Posterior cingulate gyrus (tissue), 11 donors: Measurements from ENCODE around the gene DDX10.
"Not testable (repeated sequence)": the region's sequence is repeated elsewhere in the genome, so short reads cannot be mapped to it uniquely, and the experiment has no call there.

Experiments
- DNase-seq, 10 donors: peaks; one replicate each; pipeline versions ENCODE4 v3.0.0 to v3.0.0-alpha.2; 2020 to 2021; ENCODE audit warnings: mixed read lengths in 3 of 10
- intact Hi-C: fragments of 100-400 bp; cut with DNase I; formaldehyde crosslinking; loops from one replicate; pipeline ENCODE4 v1.15.1; 2023

DDX10 gene

DNA sequence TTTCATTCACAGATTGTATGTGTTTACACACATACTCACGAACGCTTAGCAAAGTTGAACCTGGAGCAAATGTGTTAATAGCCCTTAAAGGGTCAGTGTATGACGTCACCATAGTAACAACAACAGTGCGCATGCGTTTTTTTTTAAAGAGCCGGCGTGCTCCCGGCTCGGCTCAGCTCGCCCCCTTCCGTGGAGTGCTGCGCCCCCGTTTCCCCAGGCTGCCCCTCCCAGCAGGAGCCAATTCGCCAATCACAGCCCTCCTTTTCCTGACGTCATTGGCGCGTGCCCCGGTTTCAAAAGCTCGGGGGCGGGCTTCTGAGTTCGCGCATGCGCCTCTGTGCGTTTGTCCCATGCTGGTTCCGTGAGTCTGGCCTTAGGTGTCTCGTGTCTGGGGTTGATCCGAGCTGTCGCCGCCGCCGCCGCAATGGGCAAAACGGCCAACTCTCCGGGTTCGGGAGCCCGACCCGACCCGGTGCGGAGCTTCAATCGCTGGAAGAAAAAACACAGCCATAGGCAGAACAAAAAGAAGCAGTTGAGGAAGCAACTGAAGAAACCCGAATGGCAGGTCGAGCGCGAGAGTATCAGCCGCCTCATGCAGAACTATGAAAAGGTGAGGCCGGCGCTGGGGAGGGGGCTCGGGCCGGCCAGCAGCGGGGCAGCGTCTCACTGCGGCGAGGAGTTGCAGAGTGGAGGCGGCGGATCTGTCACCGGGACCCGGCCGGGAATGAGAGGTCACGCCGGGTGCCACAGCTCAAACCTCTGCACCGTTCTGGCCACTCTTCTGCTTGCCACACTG is at the start of gene DDX10:
DDX10 (plus strand) TSS at position 340 of the 796 bp plus-strand sequence; CDS start at position 425, 85 bp downstream.
- peak; percentile 95 to 100 (median 98) for DNase-seq
- intact Hi-C loops: loop anchor here (5.0 kb wide), 1 partner anchor 443 kb away; the partner anchor contains the start of genes ATM and NPAT

DNA sequence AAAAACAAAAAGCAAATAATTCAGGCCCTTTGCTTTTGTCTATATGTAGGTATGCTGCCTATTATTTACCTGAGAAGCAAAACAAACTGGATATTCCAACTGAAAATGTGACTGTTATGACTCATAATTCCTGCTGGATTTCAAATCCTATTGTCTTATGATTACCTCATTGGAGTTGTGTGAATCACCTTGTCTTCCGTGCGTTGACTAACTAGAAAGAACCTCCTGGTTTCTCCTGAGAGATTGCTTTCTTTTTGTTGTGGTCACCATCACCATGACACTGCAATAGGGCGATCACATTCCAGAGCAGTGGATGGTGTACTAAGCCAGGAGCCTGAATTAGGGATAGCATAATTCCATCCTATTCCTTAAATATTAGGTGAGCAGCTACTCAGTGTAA is 48.3 kb upstream of the DDX10 start:
- intact Hi-C loops: no loop called here
- DNase-seq: no peak

DNA sequence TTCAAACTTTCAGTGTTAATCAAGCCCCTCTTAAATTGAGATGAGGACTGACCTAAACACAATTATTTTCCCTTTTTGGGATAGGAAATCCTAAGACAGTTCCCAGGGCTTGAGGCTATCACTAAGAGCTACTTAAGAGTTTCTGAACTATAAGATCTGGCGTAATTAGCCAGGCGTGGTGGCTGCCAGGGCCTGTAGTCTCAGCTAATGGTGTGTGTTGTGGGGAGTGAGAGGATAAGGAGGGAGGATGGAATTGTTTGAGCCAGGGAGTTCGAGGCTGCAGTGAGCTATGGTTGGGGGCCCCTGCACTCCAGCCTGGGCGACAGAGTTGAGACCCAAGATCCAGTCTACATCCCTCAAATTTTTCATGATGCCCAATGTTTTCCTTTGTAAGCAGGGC is 47.8 kb upstream of the DDX10 start:
- DNase-seq: no peak
- intact Hi-C loops: no loop called here

DNA sequence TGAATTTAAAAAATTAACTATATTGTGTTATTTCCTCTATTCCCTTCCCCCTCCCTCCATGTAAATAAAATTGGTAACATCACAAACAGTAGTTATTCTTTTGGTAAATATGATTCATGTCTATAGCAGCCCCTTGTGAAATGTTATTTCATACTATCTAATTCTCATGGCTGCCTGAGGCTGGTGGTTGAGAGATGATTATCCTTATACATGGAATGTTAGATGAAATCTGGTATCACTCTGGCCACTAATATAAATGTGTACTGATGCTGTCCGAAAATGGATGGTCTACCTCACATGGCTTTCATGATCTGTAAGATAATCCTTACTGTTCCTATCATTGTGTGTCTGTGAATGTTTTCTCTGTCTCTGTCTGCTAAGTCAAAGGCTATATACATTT is 46.3 kb upstream of the DDX10 start:
- no peak for DNase-seq
- intact Hi-C loops: no loop called here

DNA sequence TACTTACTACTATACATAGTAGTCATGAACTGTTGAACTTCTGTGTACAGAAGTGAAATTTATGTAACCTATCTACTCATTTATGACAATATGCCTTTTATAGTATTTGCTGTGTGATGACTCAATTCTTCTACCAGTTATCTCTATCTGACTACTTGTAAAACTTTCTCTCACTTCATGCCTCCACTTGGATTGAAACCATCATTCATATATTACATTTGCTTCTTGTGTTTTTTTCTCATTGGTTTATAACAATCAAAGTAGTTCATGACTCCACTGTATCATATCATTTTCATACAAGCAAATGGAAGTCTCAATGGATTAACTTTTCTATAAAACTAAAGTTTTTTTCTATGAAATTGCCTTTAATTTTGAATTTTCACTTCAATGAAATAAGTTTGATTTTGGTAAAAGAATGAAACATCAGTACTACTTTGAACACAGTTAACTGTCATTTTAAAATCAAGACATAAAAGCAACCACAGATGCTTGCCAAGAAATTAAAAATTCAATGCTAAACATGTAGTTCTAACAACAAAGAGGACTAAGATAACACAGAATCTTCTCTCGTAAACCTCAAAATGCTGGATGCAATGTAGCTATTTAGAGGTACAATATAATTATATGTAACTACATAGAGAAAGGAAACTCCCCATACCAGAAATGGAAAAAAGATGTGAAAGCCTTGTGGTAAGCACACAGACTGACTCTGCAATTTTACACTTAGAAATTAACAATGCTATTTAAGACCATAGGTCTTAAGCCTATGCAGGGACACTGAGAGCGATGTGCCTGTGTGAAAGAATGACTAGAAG is 43.7 kb upstream of the DDX10 start:
- DNase-seq: no peak
- intact Hi-C loops: no loop called here

DNA sequence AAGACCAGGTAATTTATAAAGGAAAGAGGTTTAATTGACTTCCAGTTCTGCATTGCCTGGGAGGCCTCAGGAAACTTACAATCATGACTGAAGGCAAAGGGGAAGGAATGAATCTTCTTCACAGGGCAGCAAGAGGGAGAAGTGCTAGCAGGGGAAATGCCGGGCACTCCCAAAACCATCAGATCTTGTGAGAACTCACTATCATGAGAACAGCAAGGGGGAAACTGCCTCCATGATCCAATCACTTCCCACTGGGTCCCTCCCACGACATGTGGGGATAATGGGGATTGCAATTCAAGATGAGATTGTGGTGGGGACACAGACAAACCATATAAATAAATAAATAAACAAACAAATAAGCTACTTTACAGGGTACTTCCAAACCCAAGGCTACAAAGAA is 42.5 kb upstream of the DDX10 start:
- DNase-seq: no peak
- intact Hi-C loops: no loop called here

DNA sequence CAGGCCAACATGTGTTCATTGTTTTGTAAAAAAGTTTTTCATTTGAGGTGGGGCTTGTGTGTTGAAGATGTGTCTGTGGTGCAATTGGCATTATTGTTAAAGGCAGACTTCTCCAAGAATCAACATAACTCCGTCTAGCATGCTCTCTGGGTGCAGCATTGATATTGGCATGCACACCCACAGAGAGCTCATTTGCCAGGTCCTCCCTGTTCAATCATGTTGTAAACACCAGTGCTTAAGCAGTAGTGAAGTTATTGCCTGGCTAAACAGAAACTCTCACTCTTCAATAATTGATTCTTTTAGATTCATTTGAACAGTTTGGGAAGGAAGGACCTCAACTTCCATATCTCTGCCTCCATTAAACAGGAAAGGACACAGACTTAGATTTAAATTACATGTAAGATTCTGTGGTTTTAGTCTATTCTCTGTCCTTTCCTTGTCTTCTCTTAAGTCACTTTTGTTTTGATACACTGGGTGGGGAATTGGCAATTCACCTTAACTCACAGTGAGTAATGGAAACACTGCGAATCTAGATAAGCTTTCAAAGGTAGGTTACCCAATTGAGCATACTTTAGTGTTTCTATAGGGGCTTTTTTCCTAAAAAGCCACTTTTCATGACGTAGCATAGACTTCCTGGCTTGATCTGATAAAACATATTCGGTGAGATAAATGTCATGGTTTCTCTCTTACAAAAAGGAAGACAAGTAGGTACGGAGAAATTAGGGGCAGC is 40.5 kb upstream of the DDX10 start:
- no peak for DNase-seq
- intact Hi-C loops: no loop called here

DNA sequence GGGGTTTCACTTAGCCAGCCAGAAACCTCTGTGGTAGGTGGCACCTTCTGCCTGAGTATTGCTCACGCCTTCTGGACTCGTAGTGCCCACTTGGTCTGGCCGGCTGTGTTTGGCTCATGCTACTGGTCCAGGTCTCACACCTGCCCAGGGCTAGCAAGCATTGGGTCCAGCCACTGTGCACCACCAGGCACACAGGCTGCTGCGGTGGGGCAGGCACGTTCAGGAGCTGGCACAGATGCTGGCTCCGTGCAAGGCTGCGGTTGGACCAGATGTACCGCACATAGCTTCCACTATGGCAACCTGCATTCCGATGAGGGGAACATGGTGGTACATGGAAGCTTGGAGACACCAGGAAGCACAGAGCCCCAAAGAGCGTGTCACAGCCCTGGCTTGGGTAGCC is 36.5 kb upstream of the DDX10 start:
- intact Hi-C loops: no loop called here
- DNase-seq: no peak

DNA sequence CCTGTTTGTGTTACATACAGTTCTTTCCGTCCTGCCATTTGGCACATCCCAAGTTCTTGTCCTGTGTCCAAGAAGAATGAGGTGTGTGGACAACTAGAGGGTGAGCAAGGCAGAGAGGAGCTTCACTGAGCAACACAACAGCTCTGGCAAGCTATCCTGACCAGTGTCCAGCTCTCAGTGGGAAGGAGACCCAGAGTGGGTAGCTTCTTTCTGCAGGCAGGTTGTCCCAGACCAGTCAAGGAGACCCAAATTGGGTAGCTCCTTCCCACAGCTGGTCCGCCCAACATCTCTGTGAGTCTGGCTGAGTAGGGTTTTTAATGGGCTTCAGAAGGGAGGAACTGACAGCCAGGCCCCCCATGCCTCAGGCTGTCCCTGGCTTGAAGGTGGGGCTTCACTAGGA is 36.1 kb upstream of the DDX10 start:
- intact Hi-C loops: no loop called here
- DNase-seq: no peak

DNA sequence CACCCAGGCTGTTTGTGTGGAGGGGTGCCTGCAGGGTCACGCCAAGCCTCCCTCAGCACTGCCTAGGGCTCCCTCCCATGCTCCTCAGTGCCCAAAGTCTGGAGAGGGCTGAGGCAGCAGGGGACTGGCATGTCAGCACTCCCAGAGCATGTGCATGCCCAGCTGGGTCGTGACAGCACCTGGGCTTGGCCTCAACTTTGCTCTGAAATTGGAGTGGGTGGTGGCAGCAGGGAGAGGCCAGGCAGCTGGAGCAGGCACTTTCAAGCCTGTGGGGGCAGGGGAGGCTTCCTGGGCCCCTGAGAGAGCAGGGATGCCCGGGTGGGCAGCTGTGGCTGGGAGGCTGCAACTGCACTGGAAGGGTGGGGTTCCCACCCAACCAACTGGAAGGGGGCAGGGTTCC is 35.6 kb upstream of the DDX10 start:
- intact Hi-C loops: no loop called here
- DNase-seq: no peak

DNA sequence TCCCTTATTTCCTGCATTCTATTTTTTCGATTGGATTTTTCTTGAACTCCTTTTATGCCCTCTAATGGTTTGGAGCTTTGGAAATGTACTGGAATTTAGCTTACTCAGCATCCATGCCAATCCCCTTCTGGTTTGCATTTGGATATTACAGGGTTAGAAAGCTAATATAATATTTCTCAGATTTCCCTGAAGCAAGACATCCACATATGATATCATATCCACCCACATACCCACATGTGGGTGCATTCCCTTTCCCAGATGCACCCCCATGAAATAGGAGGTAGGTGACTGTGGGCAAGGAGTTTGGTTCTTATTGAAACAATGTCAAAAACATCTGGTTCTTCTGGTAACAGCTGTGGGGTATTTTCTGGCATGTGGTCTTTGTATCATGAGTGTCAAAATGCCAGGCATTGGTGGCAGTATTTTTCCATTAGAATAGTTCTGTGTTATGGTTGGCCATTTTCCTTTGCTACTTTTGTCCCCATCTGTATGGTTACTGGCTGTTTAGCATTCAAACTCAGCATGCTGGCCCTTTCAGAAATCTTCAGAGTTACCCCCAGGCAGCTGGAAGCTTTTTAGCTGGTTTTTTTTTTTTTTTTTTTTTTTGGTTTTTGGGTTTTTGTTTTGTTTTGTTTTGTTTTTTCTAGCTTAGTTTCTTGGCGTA is 32.7 kb upstream of the DDX10 start:
- no peak for DNase-seq

DNA sequence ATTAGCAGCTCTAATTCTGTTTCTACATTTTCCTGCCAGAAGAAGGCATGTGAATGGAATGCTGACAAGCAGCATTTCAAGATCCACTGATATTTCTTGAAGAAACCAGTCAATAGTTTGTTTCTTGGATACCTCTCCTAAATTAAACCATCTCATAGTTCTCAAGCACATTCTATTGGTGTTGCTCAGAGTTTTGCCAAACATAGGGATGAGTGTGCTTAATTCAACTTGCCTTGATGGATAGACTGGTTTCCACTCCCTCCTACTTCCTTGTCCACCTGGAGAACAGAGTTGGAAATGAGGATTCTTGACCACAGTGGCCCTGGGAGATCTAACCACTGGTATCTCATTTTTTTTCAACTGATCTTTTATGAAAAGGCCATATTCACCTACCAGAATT is 29.8 kb upstream of the DDX10 start:
- no peak for DNase-seq
- intact Hi-C loops: no loop called here

More for the DNA sequence above, 32.7 kb upstream of the DDX10 start:
- intact Hi-C loops: no loop called here

DNA sequence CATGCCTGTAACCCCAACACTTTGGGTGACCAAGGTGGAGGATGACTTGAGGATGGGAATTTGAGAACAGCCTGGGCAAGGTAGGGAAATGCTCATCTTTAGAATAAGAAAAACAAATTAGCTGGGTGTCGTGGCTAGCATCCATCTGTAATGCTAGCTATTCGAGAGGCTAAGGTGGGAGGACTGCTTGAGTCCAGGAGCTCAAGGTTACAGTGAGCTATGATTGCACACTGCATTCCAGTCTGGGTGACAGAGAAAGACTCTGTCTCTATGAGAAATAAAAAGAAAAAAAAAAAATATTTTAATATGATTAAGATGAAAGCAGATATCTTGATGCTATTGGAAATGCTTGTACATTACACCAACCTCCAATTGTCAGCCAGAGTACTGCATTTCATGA is 28.6 kb upstream of the DDX10 start:
- intact Hi-C loops: no loop called here
- no peak for DNase-seq

DNA sequence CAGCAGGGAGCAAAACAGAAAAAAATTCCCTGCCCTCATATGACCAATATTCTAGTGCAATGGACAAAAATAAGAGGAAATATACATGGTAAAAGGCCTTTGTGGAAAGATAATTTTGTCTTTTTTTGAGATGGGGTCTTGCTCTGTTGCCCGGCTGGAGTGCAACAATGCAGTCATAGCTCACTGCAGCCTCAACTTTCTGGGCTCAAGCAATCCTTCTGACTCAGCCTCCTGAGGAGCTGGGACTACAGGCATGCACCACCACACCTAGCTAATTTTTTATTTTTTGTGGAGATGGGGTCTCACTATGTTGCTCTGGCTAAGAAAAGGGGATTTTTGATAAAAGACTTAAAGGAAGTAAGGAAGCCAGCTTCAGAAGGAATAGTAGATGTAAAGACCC is 25.7 kb upstream of the DDX10 start:
- intact Hi-C loops: no loop called here
- no peak for DNase-seq

DNA sequence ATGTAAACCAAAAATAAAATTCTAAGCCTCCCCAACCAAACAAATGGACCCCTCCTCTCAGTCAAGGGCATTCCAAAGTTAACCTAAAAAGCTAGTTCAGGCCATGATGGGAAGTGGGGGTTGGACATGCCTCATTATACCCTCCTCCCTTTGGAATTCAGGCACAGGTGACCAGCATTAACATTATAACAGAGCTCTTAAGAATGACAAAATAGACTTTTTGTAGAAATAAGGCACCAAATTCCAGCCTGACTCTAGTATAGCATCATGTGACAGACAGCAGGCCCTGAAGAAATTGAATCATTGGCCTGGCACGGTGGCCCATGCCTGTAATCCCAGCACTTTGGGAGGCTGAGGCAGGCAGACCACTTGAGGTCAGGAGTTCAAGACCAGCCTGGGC is 23.1 kb upstream of the DDX10 start:
- intact Hi-C loops, DNase-seq: not testable (repeated sequence)

DNA sequence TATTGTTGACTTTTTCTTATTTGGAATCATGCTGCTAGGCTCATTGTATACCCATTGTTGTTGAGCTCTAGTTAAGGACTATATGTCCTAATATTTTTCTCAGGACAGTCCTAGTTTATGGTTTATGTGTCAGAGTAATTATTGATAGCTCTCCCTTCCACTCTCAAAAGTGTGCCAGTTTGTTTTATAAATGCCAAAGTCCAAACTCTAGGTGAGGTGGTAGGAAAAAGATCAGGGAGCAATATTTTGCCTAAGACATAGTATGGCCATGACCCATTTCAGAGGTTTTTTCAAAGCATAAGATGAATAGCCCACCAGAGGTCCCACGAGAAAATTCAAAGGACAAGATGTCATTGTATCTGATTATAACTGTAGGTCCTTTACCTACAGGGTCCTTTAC is 20.9 kb upstream of the DDX10 start:
- DNase-seq: no peak
- intact Hi-C loops: no loop called here

DNA sequence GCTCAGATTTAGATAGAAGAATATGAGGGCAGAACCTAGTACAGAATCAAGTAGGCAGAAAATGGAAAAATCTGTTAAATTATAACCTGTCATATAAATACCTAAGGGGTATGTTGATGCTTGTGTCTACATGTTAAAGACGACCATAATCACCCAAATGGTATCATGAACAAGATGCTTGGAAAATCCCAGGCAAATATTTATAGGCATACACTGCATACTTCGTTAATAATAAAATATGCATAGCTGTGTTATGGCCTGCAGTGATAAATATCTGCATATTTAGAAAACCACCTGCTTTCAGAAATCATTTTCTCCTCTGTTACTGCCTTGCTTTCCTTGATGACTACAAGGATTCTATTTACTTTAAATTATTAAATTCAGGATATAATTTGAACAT is 18.9 kb upstream of the DDX10 start:
- no peak for DNase-seq
- intact Hi-C loops: loop anchor here (5.0 kb wide), 2 partner anchors 424 to 529 kb away; partner anchors contain the start of genes ATM and NPAT

DNA sequence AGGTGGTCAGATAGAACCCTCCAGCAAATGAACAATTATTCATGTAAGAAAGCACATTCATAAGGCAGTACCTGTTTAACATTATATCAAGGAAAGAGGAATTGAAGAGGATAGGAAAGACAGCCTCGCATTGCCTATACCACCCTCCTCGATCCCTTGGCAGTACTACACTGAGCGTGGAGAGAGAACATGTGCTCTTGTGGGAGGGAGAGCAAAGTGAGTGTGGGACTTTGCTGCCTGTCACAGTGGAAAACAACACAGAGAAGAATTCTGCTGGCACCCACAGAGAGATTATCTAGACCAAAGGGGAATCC is 17.5 kb upstream of the DDX10 start:
- no peak for DNase-seq
- intact Hi-C loops: loop anchor here (5.0 kb wide), 2 partner anchors 425 to 530 kb away; partner anchors contain the start of genes ATM and NPAT

DNA sequence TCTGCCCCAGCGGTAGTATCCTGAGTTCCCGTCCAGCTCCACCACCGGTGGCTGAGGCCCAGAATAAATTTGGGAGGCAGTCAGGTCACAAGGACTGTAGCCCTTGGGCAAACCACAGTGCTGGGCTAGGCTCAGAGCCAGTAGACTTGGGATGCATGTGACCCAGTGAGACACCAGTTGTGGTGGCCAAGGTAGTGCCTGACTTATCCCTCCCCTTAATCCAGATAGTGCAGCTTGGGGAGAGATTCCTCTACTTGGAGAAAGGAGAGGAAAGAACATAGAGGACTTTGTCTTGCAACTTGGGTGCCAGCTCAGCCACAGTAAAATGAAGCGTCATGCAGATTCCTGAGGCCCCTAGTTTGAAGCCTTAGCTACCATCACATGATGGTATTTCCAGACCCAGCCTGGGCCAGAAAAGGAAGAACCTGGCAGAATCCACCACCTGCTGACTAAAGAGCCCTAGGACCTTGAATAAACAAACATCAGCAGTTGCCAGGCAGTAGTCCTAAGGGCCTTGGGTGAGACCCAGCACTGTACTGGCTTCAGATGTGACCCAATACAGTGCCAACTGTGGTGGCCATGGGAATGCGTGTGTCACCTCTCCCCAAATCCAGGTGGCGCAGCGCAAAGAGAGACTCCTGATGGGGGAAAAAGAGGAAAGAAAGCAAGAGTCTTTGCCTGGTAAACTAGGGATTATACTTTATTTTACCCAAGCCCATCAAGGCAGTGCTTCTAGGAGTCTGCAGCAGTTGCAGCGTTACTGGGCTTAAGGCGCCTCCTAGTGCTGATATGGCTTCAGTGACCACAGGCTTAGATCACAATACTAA is 17.0 kb upstream of the DDX10 start:
- DNase-seq: peak in 8 of 10 donors; percentile 20 to 90 (median 58)
- intact Hi-C loops: loop anchor here (5.0 kb wide), 2 partner anchors 426 to 531 kb away; partner anchors contain the start of genes ATM and NPAT

DNA sequence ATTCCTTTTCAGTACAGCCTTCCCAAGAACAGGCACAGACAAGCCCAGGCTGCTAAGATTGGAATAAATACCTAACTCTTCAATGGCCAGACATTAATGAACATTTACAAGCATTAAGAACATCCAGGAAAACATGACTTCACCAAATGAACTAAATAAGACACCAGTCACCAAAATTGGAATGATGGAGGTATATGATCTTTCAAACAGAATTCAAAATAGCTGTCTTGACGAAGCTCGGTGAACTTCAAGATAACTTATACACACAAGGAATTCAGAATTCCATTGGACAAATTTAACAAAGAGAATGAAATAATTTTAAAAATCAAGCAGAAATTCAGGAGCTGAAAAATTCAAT is 16.4 kb upstream of the DDX10 start:
- intact Hi-C loops: loop anchor here (5.0 kb wide), 2 partner anchors 426 to 531 kb away; partner anchors contain the start of genes ATM and NPAT

More for the DNA sequence above, 16.4 kb upstream of the DDX10 start:
- no peak for DNase-seq
